Measurements from ENCODE around the gene SERPINA3.

SERPINA3 gene

GRCh38 chr14:94625353-94625635, 13.1 kb downstream of the SERPINA3 start:
- no peak for TF ChIP-seq TAF1 (IDR thresholded peaks at IDR 0.05; ENCODE audit: borderline replicate concordance, insufficient read depth, low read length)
- TF ChIP-seq FOXP2 (optimal IDR thresholded peaks at IDR 0.05; ENCODE audit: borderline replicate concordance, extremely low read depth, extremely low read length, insufficient read depth), result no peak
- TF ChIP-seq POLR2AphosphoS5 (IDR thresholded peaks at IDR 0.05; ENCODE audit: low read depth, low read length), result no peak
- TF ChIP-seq SIN3A (IDR thresholded peaks at IDR 0.05; ENCODE audit: borderline replicate concordance, insufficient read depth, low read length), result no peak
- TF ChIP-seq REST (IDR thresholded peaks at IDR 0.05; ENCODE audit: insufficient read depth in 1 of 2, low read depth in 2 of 2, low read length in 2 of 2), result no peak

GRCh38 chr14:94628578-94628977, 16.4 kb downstream of the SERPINA3 start:
- TF ChIP-seq FOXP2 (optimal IDR thresholded peaks at IDR 0.05; ENCODE audit: borderline replicate concordance, extremely low read depth, extremely low read length, insufficient read depth), result no peak
- no peak for TF ChIP-seq REST (IDR thresholded peaks at IDR 0.05; ENCODE audit: insufficient read depth in 1 of 2, low read depth in 2 of 2, low read length in 2 of 2)
- no peak for TF ChIP-seq TAF1 (IDR thresholded peaks at IDR 0.05; ENCODE audit: borderline replicate concordance, insufficient read depth, low read length)
- TF ChIP-seq POLR2AphosphoS5 (IDR thresholded peaks at IDR 0.05; ENCODE audit: low read depth, low read length), result no peak
- TF ChIP-seq SIN3A (IDR thresholded peaks at IDR 0.05; ENCODE audit: borderline replicate concordance, insufficient read depth, low read length), result no peak

GRCh38 chr14:94630396-94630795, 18.2 kb downstream of the SERPINA3 start:
- TF ChIP-seq REST (IDR thresholded peaks at IDR 0.05; ENCODE audit: insufficient read depth in 1 of 2, low read depth in 2 of 2, low read length in 2 of 2), result no peak
- TF ChIP-seq POLR2AphosphoS5 (IDR thresholded peaks at IDR 0.05; ENCODE audit: low read depth, low read length), result no peak
- no peak for TF ChIP-seq TAF1 (IDR thresholded peaks at IDR 0.05; ENCODE audit: borderline replicate concordance, insufficient read depth, low read length)
- no peak for TF ChIP-seq FOXP2 (optimal IDR thresholded peaks at IDR 0.05; ENCODE audit: borderline replicate concordance, extremely low read depth, extremely low read length, insufficient read depth)

- no peak for TF ChIP-seq FOXP2 (optimal IDR thresholded peaks at IDR 0.05; ENCODE audit: borderline replicate concordance, extremely low read depth, extremely low read length, insufficient read depth)
- no peak for TF ChIP-seq POLR2AphosphoS5 (IDR thresholded peaks at IDR 0.05; ENCODE audit: low read depth, low read length)
- no peak for TF ChIP-seq REST (IDR thresholded peaks at IDR 0.05; ENCODE audit: insufficient read depth in 1 of 2, low read depth in 2 of 2, low read length in 2 of 2)
- no peak for TF ChIP-seq TAF1 (IDR thresholded peaks at IDR 0.05; ENCODE audit: borderline replicate concordance, insufficient read depth, low read length)
- no peak for TF ChIP-seq SIN3A (IDR thresholded peaks at IDR 0.05; ENCODE audit: borderline replicate concordance, insufficient read depth, low read length)
These were observed 18.9 kb downstream of the SERPINA3 start for GRCh38 chr14:94631050-94631449.
